CD1c-positive myeloid dendritic cell (primary cell): Measurements from ENCODE around the gene CELF1.
"Not testable (repeated sequence)": the region's sequence is repeated elsewhere in the genome, so short reads cannot be mapped to it uniquely, and the experiment has no call there.

Source experiments
- DNase-seq: peaks from one replicate; pipeline ENCODE4 v3.0.0-alpha.2; 2016; ENCODE audit errors: extremely low spot score

CELF1 gene

GRCh38 chr11:47538741-47539565 lies 14.0 kb downstream of the CELF1 start:
- DNase-seq = no peak

DNA sequence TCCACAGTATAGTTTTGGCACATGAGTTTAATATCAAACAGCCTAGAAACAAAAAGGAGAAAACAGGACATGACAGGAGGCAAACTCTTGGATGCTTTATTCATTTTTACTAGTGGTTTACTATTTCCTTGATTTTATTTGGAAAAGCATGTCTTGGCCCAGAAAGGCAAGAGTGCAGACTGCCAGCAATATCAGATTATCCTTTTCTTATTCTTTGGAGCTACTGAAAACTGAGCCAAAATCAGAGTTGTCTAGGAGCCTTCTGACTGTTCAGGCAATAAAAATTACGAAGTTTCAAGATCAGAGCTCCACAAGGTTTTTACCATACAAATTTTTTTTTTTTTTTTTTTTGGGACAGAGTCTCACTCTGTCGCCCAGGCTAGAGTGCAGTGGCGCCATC lies 16.0 kb downstream of the CELF1 start:
- no peak for DNase-seq

GRCh38 chr11:47534704-47535251 lies 18.2 kb downstream of the CELF1 start:
- DNase-seq = no peak

GRCh38 chr11:47533690-47534151 lies 19.2 kb downstream of the CELF1 start:
- no peak for DNase-seq

- peak; percentile 54 for DNase-seq
Measured at GRCh38 chr11:47532597-47533213, 20.2 kb downstream of the CELF1 start.

GRCh38 chr11:47531666-47532065 lies 21.3 kb downstream of the CELF1 start:
- DNase-seq = no peak

DNA sequence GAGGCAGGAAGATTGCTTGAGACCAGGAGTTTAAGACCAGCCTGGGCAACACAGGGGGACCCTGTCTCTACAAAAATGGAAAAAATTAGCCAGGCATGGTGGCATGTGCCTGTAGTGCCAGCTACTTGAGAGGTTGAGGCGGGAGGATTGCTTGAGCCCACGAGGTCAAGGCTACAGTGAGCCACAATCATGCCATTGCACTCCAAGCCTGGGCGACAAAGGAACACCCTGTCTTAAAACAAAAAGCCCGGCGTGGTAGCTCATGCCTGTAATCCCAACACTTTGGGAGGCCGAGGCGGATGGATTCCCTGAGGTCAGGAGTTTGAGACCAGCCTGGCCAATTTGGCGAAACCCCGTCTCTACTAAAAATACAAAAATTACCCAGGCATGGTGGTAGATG lies 22.2 kb downstream of the CELF1 start:
- DNase-seq = not testable (repeated sequence)

DNA sequence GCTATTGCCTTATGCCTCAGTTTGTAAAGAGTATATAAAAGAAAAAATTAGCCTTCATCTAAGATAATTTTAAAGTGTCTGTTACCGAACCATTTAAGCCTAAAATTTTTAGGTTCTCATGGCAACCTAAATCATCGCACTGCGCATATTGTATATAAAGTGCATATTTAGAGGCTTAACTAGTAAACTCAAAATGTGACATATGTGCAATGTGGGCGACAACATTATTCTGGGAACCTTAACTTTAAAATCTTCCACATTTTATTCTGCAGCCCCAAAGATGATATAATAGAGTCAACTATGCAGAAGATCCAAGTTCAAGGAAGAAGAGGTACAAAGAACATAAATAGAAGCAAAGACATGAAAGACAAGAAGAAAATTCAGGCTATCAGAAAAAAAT lies 23.0 kb downstream of the CELF1 start:
- DNase-seq = no peak

DNA sequence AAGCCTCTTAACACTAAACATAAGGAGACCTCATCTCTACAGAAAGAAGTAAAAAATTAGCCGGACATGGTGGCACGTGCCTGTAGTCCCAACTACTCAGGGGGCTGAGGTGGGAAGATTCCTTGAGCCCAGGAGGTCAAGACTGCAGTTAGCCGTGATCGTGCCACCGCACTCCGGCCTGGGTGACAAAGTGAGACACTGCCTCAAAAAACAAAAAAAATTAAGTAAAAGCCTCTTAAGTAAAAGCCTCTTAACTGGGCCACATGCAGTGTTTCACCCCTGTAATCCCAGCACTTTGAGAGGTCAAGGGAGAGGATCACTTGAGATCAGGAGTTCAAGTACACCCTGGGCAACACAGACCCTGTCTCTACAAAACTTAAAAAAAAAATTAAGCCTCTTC lies 25.7 kb downstream of the CELF1 start:
- no peak for DNase-seq

DNA sequence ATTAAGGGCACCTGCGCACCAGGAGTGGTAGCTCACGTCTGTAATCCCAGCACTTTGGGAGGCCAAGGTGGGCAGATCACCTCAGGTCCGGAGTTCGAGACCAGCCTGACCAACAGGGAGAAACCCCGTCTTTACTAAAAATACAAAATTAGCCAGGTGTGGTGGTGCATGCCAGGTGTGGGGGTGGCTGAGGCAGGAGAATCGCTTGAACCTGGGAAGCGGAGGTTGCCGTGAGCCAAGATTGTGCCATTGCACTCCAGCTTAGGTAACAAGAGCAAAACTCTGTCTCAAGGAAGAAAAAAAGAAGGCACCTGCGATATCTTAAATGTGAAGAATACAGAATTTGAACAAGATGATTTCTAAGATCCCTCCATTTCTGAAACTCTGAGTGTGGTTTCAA lies 26.9 kb downstream of the CELF1 start:
- not testable (repeated sequence) for DNase-seq

GRCh38 chr11:47524291-47524874 lies 28.5 kb downstream of the CELF1 start:
- no peak for DNase-seq

- DNase-seq = peak; percentile 68
Measured at GRCh38 chr11:47523490-47524225, 29.3 kb downstream of the CELF1 start.

DNA sequence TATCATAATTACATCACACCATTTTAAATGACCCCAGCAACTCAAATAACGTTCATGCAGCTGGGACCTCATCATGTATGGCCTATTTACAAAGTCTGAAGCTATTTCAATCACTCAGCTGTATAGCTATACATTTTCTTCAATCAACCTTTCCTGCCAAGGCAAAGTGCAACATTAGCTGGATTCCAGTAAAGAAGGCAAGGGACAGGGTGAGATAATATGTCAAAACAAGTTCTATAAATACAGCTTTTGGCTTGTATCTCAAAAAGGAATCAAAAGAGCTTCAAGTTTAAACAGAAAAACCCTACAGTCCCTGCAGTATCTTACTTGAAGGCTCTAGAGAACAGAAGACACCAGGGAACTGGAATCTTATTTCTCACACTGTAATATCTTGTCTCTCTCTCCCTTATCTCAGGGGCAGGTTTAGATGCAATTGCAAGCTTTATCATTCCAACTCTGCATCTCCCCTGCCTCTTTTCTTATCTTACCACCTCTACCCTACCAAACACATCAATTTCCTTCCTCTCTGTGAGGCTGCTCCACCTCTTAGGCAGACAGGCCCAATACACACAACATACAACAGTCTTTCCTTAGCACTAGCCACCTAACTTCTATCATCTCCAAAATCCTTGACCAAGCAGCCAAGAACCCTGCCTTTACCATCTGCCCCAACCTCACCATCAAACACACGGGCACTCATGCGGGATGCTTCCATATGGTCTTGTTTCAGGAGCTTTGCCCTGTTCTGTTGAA lies 34.5 kb downstream of the CELF1 start:
- no peak for DNase-seq

DNA sequence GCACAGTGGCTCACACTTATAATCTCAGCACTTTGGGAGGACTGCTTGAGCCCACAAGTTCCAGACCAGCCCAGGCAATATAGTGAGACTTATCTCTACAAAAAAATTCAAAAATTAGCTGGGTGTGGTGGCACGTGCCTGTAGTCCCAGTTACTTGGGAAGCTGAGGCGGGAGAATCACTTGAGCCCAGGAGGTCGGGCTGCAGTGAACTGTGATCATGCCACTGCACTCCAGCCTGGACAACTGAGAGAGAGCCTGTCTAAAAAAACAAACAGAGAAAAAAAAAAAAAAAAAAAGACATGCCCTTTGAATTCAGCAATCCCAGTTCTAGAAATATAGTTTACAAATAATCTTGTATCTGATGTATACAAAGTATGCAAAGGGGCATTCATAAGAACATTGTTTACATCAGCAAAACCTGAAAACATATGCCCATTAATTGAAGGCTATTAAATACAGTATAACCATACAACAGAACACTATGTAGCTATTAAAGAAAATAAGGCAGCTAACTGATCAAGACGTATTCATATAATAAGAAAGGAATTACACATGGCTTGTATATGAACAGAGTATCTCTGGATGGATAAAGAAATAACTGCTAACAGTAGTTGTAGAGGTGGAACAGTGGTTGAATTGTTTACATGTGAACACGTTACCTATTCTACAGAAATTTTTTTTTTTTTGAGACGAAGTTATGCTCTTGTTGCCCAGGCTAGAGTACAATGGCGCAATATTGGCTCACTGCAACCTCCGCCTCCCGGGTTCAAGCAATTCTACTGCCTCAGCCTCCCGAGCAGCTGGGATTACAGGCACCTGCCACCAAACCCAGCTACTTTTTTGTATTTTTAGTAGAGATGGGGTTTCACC lies 35.7 kb downstream of the CELF1 start:
- DNase-seq = no peak

DNA sequence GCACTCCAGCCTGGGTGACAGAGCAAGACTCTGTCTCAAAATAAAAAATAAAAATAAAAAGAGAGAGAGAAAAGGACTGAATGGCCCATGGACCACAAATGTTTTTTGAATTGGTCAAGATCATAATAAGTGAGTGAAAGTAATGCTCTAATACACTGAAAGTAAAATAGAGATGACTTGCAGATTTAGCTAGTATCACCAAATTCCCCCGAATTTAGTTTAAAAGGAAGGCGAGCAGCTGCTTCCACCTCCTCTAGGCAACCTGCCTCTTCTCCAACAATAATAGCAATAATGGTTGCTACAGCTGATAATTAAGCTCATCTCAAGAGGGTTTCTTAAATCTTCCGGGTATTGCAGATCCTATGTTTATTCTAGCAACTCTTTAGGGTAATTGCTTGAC lies 36.8 kb downstream of the CELF1 start:
- peak; percentile 54 for DNase-seq

DNA sequence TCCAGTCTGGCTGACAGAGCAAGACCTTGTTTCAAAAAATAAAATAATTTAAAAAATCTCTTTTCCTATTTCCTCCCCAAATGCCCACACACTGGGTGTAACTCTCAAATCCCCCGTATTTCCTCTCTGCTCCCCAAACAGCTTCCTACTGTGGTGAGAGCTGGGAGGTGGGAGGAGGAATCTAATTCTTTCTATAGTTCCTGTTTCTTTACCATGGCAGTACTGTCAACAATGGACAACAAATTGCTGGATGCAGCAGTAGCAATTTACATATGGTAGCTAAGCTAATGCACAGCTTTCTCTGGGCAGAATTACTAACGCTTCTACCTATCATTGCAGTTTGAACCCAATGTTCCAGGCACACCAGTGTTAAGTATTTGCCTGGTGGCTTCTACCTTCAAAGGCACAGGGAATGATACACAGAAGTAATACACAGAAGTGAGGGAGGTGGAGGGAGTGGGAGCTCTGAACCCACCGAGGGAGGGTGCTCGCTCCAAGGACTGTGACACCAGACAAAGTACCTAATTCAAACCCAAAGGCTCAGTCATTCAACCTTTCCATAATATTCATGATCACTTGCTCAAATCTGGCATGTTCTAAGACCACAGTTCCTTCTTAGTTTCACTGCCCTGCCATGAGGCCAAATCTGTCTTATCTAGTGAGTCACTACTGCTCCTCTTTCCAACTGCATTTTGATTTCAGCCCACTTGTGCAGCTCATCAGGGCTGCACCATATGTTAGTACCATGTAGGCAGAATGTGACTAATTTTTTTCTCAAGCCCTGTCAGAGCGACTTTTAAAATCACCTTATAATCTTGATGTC lies 37.9 kb downstream of the CELF1 start:
- DNase-seq = peak; percentile 96

- DNase-seq = no peak
Measured at GRCh38 chr11:47512701-47513100, 40.2 kb downstream of the CELF1 start.

GRCh38 chr11:47511917-47512316 lies 41.0 kb downstream of the CELF1 start:
- DNase-seq = no peak

DNA sequence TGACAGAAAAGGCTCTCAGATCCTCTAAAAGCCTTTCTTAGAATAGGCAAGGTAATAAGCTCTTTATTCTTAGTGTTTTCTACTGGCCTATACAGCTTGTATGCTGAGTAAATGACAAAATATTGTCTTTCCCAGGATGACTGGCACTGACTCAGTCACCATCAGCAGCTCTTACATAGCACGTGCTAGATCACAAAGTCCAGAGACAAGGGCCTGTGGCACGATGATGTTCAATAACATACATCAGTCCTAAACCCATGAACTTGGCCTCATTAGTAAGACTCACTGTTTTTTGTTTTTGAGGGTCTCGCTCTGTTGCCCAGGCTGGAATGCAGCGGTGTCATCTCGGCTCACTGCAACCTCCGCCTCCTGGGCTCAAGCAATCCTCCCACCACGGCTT lies 42.7 kb downstream of the CELF1 start:
- DNase-seq = no peak
